HEK293 (cell line): ENCODE results near the gene ERP29.

ENCODE experiments used
- CTCF ChIA-PET: fragments of 350-600 bp; formaldehyde crosslinking; extraction: SDS; loops from one replicate; lab custom pipeline; 2021; ENCODE audit warnings: antibody characterized with exemption; lab: Yijun Ruan, JAX
- POLR2A ChIA-PET: fragments of 300-600 bp; formaldehyde crosslinking; extraction: SDS; loops from one replicate; lab custom pipeline; 2020; ENCODE audit warnings: antibody characterized with exemption, inconsistent platforms; lab: Yijun Ruan, JAX
- H3K27ac ChIP-seq: fragments of 200-500 bp; sonication (Bioruptor generic); 2 replicates; pipeline ENCODE4 v1.5.1; 2014; ENCODE audit warnings: low read depth, low read length, control low read depth, inconsistent platforms; ENCODE audit errors: extremely low read depth
- H3K36me3 ChIP-seq, 2 experiments: fragments of 200-500 bp in 1 of 2; sonication (Bioruptor generic) in 1 of 2; 1 replicate in 1 of 2; 2 replicates in 1 of 2; pipeline ENCODE4 v1.5.1; 2014 to 2017; ENCODE audit warnings: inconsistent platforms in 2 of 2, low read length in 2 of 2; ENCODE audit not compliant: control insufficient read depth in 2 of 2, insufficient read depth in 1 of 2
- H3K4me1 ChIP-seq: fragments of 200-500 bp; sonication (Bioruptor generic); 2 replicates; pipeline ENCODE4 v1.5.1; 2014; ENCODE audit warnings: mild to moderate bottlenecking, low read length, inconsistent platforms; ENCODE audit not compliant: control insufficient read depth, insufficient read depth
- H3K4me3 ChIP-seq: 2 replicates; pipeline ENCODE4 v1.5.1; 2011; ENCODE audit warnings: low read depth, mild to moderate bottlenecking, control low read depth, low read length, moderate library complexity
- H3K9me3 ChIP-seq: fragments of 200-500 bp; sonication (Bioruptor generic); 2 replicates; pipeline ENCODE4 v1.5.1; 2014; ENCODE audit warnings: low read depth, low read length, inconsistent platforms; ENCODE audit not compliant: control insufficient read depth, insufficient read depth
- HOXC10 ChIP-seq: sonication (generic); formaldehyde crosslinking; IDR thresholded peaks from 2 replicates; pipeline ENCODE4 v1.8.1; 2023; ENCODE audit warnings: mild to moderate bottlenecking, missing genetic modification reagents
- IKZF3 ChIP-seq: fragments of 450-650 bp; IDR thresholded peaks from 2 replicates; pipeline ENCODE4 v1.5.0; 2018; ENCODE audit warnings: missing biosample characterization, mild to moderate bottlenecking, missing genetic modification characterization, moderate library complexity
- RBAK ChIP-seq: fragments of 450-650 bp; formaldehyde crosslinking; IDR thresholded peaks from 2 replicates; pipeline ENCODE4 v1.5.1; 2016; ENCODE audit warnings: missing biosample characterization, missing genetic modification characterization
- ZBTB7A ChIP-seq: fragments of 450-650 bp; formaldehyde crosslinking; IDR thresholded peaks from 2 replicates; pipeline ENCODE4 v1.5.1; 2016; ENCODE audit warnings: low read depth, missing biosample characterization, missing genetic modification characterization
- ZNF132 ChIP-seq: fragments of 450-650 bp; formaldehyde crosslinking; IDR thresholded peaks from 2 replicates; pipeline ENCODE4 v1.5.1; 2017; ENCODE audit warnings: missing biosample characterization, missing genetic modification characterization, borderline replicate concordance
- ZNF366 ChIP-seq: fragments of 450-650 bp; formaldehyde crosslinking; conservative IDR thresholded peaks from 2 replicates; pipeline ENCODE4 v1.5.1; 2016; ENCODE audit warnings: missing biosample characterization, missing genetic modification characterization
- ZNF501 ChIP-seq: fragments of 450-650 bp; formaldehyde crosslinking; IDR thresholded peaks from 2 replicates; pipeline ENCODE4 v1.5.1; 2016; ENCODE audit warnings: missing biosample characterization, missing genetic modification characterization
- ZNF558 ChIP-seq: fragments of 450-650 bp; formaldehyde crosslinking; IDR thresholded peaks from 2 replicates; pipeline ENCODE4 v1.5.1; 2016; ENCODE audit warnings: missing biosample characterization, missing genetic modification characterization
- ZNF571 ChIP-seq: fragments of 450-650 bp; formaldehyde crosslinking; IDR thresholded peaks from 2 replicates; pipeline ENCODE4 v1.5.0; 2017; ENCODE audit warnings: missing biosample characterization, missing genetic modification characterization
- ZNF585B ChIP-seq: fragments of 450-650 bp; formaldehyde crosslinking; IDR thresholded peaks from 2 replicates; pipeline ENCODE4 v1.5.1; 2016; ENCODE audit warnings: missing biosample characterization, missing genetic modification characterization
- ZNF658 ChIP-seq: fragments of 450-650 bp; formaldehyde crosslinking; IDR thresholded peaks from 2 replicates; pipeline ENCODE4; 2016; ENCODE audit warnings: missing biosample characterization, missing genetic modification characterization
- ZNF677 ChIP-seq: fragments of 450-650 bp; IDR thresholded peaks from 2 replicates; pipeline ENCODE4 v1.5.0; 2018; ENCODE audit warnings: missing biosample characterization, mild to moderate bottlenecking, missing genetic modification characterization, moderate library complexity
- ZNF707 ChIP-seq: fragments of 450-650 bp; formaldehyde crosslinking; IDR thresholded peaks from 2 replicates; pipeline ENCODE4 v1.5.1; 2016; ENCODE audit warnings: missing biosample characterization, missing genetic modification characterization
- ZNF791 ChIP-seq: fragments of 450-650 bp; formaldehyde crosslinking; IDR thresholded peaks from 2 replicates; pipeline ENCODE4 v1.5.1; 2016; ENCODE audit warnings: missing biosample characterization, missing genetic modification characterization
- TF ChIP-seq, protein P1 (sequence below): fragments of 450-650 bp; formaldehyde crosslinking; IDR thresholded peaks from 2 replicates; pipeline ENCODE4 v1.5.1; 2016; ENCODE audit warnings: missing biosample characterization, missing genetic modification characterization, borderline replicate concordance
- TF ChIP-seq, protein P2 (sequence below): fragments of 450-650 bp; formaldehyde crosslinking; IDR thresholded peaks from 2 replicates; pipeline ENCODE4 v1.5.1; 2016; ENCODE audit warnings: missing biosample characterization, missing genetic modification characterization, low read depth
- TF ChIP-seq, protein P3 (sequence below): fragments of 450-650 bp; formaldehyde crosslinking; optimal IDR thresholded peaks from 2 replicates; pipeline ENCODE3; 2016; ENCODE audit warnings: missing biosample characterization, mild to moderate bottlenecking, missing genetic modification characterization
- TF ChIP-seq, protein P4 (sequence below): fragments of 450-650 bp; formaldehyde crosslinking; IDR thresholded peaks from 2 replicates; pipeline ENCODE4 v1.5.1; 2016; ENCODE audit warnings: missing biosample characterization, missing genetic modification characterization
- TF ChIP-seq, protein P5 (sequence below): fragments of 450-650 bp; formaldehyde crosslinking; conservative IDR thresholded peaks from 2 replicates; pipeline ENCODE4 v1.5.1; 2016; ENCODE audit warnings: low read depth, missing biosample characterization, missing genetic modification characterization
- TF ChIP-seq, protein P6 (sequence below): fragments of 450-650 bp; formaldehyde crosslinking; IDR thresholded peaks from 2 replicates; pipeline ENCODE4 v1.5.1; 2016; ENCODE audit warnings: missing biosample characterization, missing genetic modification characterization

ERP29 gene

DNA sequence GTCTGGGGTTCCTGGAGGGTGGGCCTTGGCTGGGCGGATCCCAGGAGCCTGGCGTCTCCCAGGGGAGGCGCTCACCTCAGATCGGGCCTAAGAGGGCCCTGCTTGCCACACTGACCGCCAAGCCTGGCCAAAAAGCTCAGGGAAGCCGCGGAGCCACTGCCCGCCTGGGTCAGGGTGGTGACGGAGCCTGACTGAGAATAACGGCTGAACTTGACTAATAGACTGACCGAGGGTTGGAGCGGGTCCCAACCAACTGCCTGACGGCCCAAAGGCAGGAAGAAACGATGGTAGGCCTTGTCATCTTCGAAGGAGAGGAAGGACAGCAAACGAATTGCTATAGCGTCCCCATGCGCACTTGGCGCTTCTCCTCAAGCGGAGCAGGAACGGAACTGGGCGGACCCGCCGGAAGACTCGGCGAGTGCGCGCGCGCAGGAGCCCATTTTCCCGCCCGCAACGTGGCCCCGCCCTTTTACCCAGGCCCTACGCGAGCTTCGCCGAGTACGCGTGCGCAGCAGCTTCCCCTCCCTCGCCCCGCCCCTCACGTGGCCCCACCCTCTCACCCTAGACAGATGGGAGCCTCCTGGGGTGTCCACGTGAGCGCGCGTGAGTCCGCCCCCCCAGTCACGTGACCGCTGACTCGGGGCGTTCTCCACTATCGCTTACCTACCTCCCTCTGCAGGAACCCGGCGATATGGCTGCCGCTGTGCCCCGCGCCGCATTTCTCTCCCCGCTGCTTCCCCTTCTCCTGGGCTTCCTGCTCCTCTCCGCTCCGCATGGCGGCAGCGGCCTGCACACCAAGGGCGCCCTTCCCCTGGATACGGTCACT lies at the start of gene ERP29, which contains the start of gene TMEM116:
TSS of gene ERP29 (plus strand) at position 652 of the 826 bp plus-strand sequence. CDS start at position 692, 40 bp downstream.
TSS of gene TMEM116 (minus strand) at position 391 of the 826 bp plus-strand sequence. CDS start 7,895 bp downstream, outside the sequence.
- CTCF ChIA-PET, result interaction anchor here (0.5 to 1.5 kb wide), 9 partner anchors 15 to 1449 kb away, joined by 3 to 10 read pairs (median 4); no protein-coding TSS in a partner anchor
- Histone ChIP-seq H3K27ac (peak within 1 kb of the TSS; percentile 98), H3K4me1 (peaks cover 5% of the 10 kb centered on the region; the same call in 1 of the 2 replicates), H3K9me3 (no peaks in the 10 kb centered on the region), H3K36me3 (peaks cover 0 to 19% of the 10 kb centered on the region in 2 experiments), H3K4me3 (peak within 1 kb of the TSS; percentile 97)
- POLR2A ChIA-PET, result interaction anchor here (0.6 to 2.4 kb wide), 22 partner anchors 8 to 338 kb away, joined by 3 to 19 read pairs (median 3); partner anchors contain the start of genes ACAD10, BRAP, MAPKAPK5 and NAA25
- TF ChIP-seq, protein P1, sequence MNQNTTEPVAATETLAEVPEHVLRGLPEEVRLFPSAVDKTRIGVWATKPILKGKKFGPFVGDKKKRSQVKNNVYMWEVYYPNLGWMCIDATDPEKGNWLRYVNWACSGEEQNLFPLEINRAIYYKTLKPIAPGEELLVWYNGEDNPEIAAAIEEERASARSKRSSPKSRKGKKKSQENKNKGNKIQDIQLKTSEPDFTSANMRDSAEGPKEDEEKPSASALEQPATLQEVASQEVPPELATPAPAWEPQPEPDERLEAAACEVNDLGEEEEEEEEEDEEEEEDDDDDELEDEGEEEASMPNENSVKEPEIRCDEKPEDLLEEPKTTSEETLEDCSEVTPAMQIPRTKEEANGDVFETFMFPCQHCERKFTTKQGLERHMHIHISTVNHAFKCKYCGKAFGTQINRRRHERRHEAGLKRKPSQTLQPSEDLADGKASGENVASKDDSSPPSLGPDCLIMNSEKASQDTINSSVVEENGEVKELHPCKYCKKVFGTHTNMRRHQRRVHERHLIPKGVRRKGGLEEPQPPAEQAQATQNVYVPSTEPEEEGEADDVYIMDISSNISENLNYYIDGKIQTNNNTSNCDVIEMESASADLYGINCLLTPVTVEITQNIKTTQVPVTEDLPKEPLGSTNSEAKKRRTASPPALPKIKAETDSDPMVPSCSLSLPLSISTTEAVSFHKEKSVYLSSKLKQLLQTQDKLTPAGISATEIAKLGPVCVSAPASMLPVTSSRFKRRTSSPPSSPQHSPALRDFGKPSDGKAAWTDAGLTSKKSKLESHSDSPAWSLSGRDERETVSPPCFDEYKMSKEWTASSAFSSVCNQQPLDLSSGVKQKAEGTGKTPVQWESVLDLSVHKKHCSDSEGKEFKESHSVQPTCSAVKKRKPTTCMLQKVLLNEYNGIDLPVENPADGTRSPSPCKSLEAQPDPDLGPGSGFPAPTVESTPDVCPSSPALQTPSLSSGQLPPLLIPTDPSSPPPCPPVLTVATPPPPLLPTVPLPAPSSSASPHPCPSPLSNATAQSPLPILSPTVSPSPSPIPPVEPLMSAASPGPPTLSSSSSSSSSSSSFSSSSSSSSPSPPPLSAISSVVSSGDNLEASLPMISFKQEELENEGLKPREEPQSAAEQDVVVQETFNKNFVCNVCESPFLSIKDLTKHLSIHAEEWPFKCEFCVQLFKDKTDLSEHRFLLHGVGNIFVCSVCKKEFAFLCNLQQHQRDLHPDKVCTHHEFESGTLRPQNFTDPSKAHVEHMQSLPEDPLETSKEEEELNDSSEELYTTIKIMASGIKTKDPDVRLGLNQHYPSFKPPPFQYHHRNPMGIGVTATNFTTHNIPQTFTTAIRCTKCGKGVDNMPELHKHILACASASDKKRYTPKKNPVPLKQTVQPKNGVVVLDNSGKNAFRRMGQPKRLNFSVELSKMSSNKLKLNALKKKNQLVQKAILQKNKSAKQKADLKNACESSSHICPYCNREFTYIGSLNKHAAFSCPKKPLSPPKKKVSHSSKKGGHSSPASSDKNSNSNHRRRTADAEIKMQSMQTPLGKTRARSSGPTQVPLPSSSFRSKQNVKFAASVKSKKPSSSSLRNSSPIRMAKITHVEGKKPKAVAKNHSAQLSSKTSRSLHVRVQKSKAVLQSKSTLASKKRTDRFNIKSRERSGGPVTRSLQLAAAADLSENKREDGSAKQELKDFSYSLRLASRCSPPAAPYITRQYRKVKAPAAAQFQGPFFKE (tag by site-specific recombination), result no peak
- TF ChIP-seq ZNF501 (tag by site-specific recombination), result peak; percentile 82
- TF ChIP-seq, protein P2, sequence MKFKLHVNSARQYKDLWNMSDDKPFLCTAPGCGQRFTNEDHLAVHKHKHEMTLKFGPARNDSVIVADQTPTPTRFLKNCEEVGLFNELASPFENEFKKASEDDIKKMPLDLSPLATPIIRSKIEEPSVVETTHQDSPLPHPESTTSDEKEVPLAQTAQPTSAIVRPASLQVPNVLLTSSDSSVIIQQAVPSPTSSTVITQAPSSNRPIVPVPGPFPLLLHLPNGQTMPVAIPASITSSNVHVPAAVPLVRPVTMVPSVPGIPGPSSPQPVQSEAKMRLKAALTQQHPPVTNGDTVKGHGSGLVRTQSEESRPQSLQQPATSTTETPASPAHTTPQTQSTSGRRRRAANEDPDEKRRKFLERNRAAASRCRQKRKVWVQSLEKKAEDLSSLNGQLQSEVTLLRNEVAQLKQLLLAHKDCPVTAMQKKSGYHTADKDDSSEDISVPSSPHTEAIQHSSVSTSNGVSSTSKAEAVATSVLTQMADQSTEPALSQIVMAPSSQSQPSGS (tag by site-specific recombination), result no peak
- no peak for TF ChIP-seq ZNF558
- TF ChIP-seq RBAK (tag by site-specific recombination), result no peak
- TF ChIP-seq ZNF658 (tag by site-specific recombination), result no peak
- no peak for TF ChIP-seq HOXC10
- no peak for TF ChIP-seq ZNF677 (tag by site-specific recombination)
- TF ChIP-seq ZNF707 (tag by site-specific recombination), result no peak
- TF ChIP-seq, protein P3, sequence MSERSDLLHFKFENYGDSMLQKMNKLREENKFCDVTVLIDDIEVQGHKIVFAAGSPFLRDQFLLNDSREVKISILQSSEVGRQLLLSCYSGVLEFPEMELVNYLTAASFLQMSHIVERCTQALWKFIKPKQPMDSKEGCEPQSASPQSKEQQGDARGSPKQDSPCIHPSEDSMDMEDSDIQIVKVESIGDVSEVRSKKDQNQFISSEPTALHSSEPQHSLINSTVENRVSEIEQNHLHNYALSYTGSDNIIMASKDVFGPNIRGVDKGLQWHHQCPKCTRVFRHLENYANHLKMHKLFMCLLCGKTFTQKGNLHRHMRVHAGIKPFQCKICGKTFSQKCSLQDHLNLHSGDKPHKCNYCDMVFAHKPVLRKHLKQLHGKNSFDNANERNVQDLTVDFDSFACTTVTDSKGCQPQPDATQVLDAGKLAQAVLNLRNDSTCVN (tag by site-specific recombination), result peak; percentile 99
- 0 out of 2 replicates have a peak, but pooled peaks have one; percentile 13 for TF ChIP-seq ZNF366 (tag by site-specific recombination)
- TF ChIP-seq, protein P4, sequence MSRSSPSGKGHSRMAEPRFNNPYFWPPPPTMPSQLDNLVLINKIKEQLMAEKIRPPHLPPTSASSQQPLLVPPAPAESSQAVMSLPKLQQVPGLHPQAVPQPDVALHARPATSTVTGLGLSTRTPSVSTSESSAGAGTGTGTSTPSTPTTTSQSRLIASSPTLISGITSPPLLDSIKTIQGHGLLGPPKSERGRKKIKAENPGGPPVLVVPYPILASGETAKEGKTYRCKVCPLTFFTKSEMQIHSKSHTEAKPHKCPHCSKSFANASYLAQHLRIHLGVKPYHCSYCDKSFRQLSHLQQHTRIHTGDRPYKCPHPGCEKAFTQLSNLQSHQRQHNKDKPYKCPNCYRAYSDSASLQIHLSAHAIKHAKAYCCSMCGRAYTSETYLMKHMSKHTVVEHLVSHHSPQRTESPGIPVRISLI (tag by site-specific recombination), result no peak
- 0 out of 2 replicates have a peak, but pooled peaks have one; percentile 20 for TF ChIP-seq ZBTB7A (tag by site-specific recombination)
- no peak for TF ChIP-seq ZNF791 (tag by site-specific recombination)
- no peak for TF ChIP-seq ZNF585B (tag by site-specific recombination)
- TF ChIP-seq IKZF3 (tag by site-specific recombination), result no peak; the same call in 1 of the 2 replicates
- TF ChIP-seq, protein P5, sequence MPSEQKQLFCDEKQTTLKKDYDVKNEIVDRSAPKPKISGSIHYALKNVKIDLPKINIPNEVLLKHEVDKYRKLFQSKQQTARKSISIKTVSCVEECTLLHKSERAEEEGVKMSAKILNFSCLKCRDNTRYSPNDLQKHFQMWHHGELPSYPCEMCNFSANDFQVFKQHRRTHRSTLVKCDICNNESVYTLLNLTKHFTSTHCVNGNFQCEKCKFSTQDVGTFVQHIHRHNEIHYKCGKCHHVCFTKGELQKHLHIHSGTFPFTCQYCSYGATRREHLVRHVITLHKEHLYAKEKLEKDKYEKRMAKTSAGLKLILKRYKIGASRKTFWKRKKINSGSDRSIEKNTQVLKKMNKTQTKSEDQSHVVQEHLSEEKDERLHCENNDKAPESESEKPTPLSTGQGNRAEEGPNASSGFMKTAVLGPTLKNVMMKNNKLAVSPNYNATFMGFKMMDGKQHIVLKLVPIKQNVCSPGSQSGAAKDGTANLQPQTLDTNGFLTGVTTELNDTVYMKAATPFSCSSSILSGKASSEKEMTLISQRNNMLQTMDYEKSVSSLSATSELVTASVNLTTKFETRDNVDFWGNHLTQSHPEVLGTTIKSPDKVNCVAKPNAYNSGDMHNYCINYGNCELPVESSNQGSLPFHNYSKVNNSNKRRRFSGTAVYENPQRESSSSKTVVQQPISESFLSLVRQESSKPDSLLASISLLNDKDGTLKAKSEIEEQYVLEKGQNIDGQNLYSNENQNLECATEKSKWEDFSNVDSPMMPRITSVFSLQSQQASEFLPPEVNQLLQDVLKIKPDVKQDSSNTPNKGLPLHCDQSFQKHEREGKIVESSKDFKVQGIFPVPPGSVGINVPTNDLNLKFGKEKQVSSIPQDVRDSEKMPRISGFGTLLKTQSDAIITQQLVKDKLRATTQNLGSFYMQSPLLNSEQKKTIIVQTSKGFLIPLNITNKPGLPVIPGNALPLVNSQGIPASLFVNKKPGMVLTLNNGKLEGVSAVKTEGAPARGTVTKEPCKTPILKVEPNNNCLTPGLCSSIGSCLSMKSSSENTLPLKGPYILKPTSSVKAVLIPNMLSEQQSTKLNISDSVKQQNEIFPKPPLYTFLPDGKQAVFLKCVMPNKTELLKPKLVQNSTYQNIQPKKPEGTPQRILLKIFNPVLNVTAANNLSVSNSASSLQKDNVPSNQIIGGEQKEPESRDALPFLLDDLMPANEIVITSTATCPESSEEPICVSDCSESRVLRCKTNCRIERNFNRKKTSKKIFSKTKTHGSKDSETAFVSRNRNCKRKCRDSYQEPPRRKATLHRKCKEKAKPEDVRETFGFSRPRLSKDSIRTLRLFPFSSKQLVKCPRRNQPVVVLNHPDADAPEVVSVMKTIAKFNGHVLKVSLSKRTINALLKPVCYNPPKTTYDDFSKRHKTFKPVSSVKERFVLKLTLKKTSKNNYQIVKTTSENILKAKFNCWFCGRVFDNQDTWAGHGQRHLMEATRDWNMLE (tag by site-specific recombination), result peak; percentile 46; the same call in 1 of the 2 replicates
- no peak for TF ChIP-seq ZNF132 (tag by site-specific recombination)
- TF ChIP-seq ZNF571 (tag by site-specific recombination), result no peak
- TF ChIP-seq, protein P6, sequence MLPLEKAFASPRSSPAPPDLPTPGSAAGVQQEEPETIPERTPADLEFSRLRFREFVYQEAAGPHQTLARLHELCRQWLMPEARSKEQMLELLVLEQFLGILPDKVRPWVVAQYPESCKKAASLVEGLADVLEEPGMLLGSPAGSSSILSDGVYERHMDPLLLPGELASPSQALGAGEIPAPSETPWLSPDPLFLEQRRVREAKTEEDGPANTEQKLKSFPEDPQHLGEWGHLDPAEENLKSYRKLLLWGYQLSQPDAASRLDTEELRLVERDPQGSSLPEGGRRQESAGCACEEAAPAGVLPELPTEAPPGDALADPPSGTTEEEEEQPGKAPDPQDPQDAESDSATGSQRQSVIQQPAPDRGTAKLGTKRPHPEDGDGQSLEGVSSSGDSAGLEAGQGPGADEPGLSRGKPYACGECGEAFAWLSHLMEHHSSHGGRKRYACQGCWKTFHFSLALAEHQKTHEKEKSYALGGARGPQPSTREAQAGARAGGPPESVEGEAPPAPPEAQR (tag by site-specific recombination), result no peak
